GM19463 (cell line): ENCODE data around the gene SACS.
"Not testable (repeated sequence)": the region's sequence is repeated elsewhere in the genome, so short reads cannot be mapped to it uniquely, and the experiment has no call there.

Experiments used
- ATAC-seq: cut with Tn5 transposase; IDR thresholded peaks from one replicate; pipeline ENCODE4 v1.9.1; 2021; ENCODE audit warnings: mild to moderate bottlenecking, moderate library complexity; ENCODE audit not compliant: unreplicated experiment

Gene SACS

GRCh38 chr13:23314837-23315236 lies 118.7 kb downstream of the SACS start:
- ATAC-seq: not testable (repeated sequence)

GRCh38 chr13:23292586-23292985 lies 140.9 kb downstream of the SACS start:
- ATAC-seq: no peak

- no peak for ATAC-seq
These were observed 143.6 kb downstream of the SACS start for GRCh38 chr13:23289917-23290357.

DNA sequence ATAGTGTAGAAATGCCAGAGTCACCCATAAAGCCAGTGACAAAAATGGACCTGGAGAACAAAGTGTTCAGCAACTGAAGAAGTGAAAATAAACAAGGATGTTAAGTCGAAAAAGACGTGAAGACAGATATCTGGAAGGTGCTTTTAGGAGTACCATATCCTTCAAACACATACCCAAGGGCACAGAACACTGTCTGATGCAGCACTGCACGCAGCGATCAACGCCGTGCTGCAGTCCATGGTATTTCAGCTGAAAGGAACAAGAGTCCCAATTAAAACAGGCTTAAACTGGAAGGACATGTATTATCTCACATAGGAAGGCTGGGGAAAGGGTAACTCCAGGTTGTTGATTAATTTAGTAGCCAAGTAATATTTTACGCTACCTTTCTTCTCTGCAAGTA lies 144.5 kb downstream of the SACS start:
- no peak for ATAC-seq

- no peak for ATAC-seq
These were observed 144.9 kb downstream of the SACS start for GRCh38 chr13:23288564-23288963.

GRCh38 chr13:23279321-23279720 lies 154.2 kb downstream of the SACS start:
- no peak for ATAC-seq
